Measurements from ENCODE around the gene SHTN1.

GRCh38 chr10:116905845-116906210, 99.2 kb downstream of the SHTN1 start:
- TF ChIP-seq SP1 (IDR thresholded peaks at IDR 0.05) (no peak), FOXM1 (IDR thresholded peaks at IDR 0.05; ENCODE audit: borderline replicate concordance) (no peak), FOXA1 (IDR thresholded peaks at IDR 0.05) (no peak), LEF1 (IDR thresholded peaks at IDR 0.05; ENCODE audit: borderline replicate concordance) (no peak), HDGF (IDR thresholded peaks at IDR 0.05; ENCODE audit: borderline replicate concordance) (no peak), NFRKB (IDR thresholded peaks at IDR 0.05) (no peak), SUZ12 (IDR thresholded peaks at IDR 0.05) (no peak), BHLHE40 (IDR thresholded peaks at IDR 0.05; ENCODE audit: borderline replicate concordance) (no peak)
